HG03095 (cell line): ENCODE data around the gene MRC2.
"Not testable (repeated sequence)": the region's sequence is repeated elsewhere in the genome, so short reads cannot be mapped to it uniquely, and the experiment has no call there.

Experiments used
- ATAC-seq: cut with Tn5 transposase; IDR thresholded peaks from one replicate; pipeline ENCODE4 v1.9.1; 2021; ENCODE audit warnings: moderate library complexity; ENCODE audit not compliant: unreplicated experiment

Gene MRC2

GRCh38 chr17:62678214-62678919 is 50.9 kb downstream of the MRC2 start:
- ATAC-seq = no peak

GRCh38 chr17:62679866-62680377 is 52.5 kb downstream of the MRC2 start:
- no peak for ATAC-seq

- no peak for ATAC-seq
Observed at GRCh38 chr17:62680541-62681052, 53.1 kb downstream of the MRC2 start.

- ATAC-seq = no peak
Observed at GRCh38 chr17:62681061-62681938, 53.8 kb downstream of the MRC2 start.

- no peak for ATAC-seq
Observed at GRCh38 chr17:62681939-62682381, 54.5 kb downstream of the MRC2 start.

- ATAC-seq = no peak
Observed at GRCh38 chr17:62684179-62684578, 56.7 kb downstream of the MRC2 start.

GRCh38 chr17:62687997-62688396 is 60.5 kb downstream of the MRC2 start:
- no peak for ATAC-seq

GRCh38 chr17:62688398-62689160 is 61.1 kb downstream of the MRC2 start:
- ATAC-seq = no peak

GRCh38 chr17:62689441-62690167 is 62.1 kb downstream of the MRC2 start:
- ATAC-seq = no peak

- no peak for ATAC-seq
Observed at GRCh38 chr17:62690168-62690897, 62.9 kb downstream of the MRC2 start.

GRCh38 chr17:62691589-62691915 is 64.1 kb downstream of the MRC2 start:
- not testable (repeated sequence) for ATAC-seq

GRCh38 chr17:62692159-62692651 is 64.7 kb downstream of the MRC2 start:
- no peak for ATAC-seq

- ATAC-seq = no peak
Observed at GRCh38 chr17:62692721-62693431, 65.4 kb downstream of the MRC2 start.

- ATAC-seq = no peak
Observed at GRCh38 chr17:62693616-62694409, 66.3 kb downstream of the MRC2 start.

GRCh38 chr17:62695093-62695738 is 67.7 kb downstream of the MRC2 start:
- ATAC-seq = not testable (repeated sequence)

- ATAC-seq = no peak
Observed at GRCh38 chr17:62696256-62696655, 68.8 kb downstream of the MRC2 start.

GRCh38 chr17:62696726-62697490 is 69.4 kb downstream of the MRC2 start:
- no peak for ATAC-seq
